OCI-LY3 (cell line): Measurements from ENCODE around the gene CYP3A4.

ENCODE experiments used
- EZH2phosphoT487 ChIP-seq: fragments of 200-600 bp; shearing (Covaris generic); IDR thresholded peaks from 2 replicates; pipeline ENCODE4 v1.6.1; 2018; ENCODE audit warnings: antibody characterized with exemption, mixed run types, low read depth
- TF ChIP-seq, protein P1 (sequence below): fragments of 200-600, 300-600 bp; sonication (generic); IDR thresholded peaks from 2 replicates; pipeline ENCODE4 v1.5.1; 2014; ENCODE audit warnings: antibody characterized with exemption, low read length, low read depth

DNA sequence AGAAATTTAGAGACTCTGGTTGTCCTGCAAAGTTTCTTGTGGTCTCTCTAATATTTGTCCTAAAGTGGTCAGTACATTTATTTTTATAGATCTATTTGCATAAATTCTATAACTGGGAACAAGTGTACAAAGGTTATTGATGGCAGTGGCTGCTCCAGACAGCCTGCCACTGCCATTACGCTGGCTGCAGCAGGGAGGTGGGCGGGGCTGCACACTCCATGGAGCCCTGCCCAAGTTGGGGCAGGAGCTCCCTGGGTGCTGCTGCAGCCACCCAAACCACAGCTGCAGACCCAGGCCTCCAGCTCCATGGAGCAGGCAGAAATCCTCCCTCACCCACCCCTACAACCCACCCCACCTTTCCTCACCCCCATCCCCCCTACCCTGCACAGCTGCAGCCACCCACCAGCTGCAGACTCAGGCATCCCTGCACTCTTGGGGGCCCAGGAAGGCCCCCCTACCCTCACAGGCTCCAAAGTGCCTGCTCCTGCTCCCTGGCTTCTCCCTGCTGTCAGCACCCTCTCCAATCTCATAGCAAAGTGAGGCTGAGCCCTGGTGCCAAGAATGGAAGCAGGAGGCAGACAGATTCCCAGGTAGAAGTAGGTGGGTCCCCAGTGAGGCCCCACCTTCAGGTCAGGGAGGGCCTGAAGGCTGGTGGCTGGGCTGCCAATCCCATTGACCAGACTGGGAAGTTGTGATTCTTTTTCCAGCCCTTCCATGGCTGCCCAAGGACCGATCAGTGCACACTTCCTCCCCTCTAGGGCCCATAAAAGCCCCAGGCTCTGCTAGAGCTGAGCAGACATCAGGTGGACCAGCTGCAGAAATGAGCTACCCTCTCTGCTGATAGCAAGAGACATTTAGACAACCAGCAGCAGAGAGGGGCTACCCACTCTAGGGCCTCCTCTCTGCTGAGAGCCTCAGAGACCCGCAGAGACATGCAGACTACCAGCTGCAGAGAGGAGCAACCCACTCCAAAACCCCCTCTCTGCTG, 39.0 kb upstream of the CYP3A4 start:
- TF ChIP-seq, protein P1, sequence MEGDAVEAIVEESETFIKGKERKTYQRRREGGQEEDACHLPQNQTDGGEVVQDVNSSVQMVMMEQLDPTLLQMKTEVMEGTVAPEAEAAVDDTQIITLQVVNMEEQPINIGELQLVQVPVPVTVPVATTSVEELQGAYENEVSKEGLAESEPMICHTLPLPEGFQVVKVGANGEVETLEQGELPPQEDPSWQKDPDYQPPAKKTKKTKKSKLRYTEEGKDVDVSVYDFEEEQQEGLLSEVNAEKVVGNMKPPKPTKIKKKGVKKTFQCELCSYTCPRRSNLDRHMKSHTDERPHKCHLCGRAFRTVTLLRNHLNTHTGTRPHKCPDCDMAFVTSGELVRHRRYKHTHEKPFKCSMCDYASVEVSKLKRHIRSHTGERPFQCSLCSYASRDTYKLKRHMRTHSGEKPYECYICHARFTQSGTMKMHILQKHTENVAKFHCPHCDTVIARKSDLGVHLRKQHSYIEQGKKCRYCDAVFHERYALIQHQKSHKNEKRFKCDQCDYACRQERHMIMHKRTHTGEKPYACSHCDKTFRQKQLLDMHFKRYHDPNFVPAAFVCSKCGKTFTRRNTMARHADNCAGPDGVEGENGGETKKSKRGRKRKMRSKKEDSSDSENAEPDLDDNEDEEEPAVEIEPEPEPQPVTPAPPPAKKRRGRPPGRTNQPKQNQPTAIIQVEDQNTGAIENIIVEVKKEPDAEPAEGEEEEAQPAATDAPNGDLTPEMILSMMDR: no peak
- TF ChIP-seq EZH2phosphoT487: no peak
